Skeletal muscle satellite cell (primary cell): ENCODE data around the gene ADK.

Experiments
- H3K27me3 ChIP-seq: 2 replicates; pipeline ENCODE4 v1.7.0; 2013; ENCODE audit warnings: low read length; ENCODE audit not compliant: control insufficient read depth, insufficient read depth
- H3K36me3 ChIP-seq: 2 replicates; pipeline ENCODE4 v1.7.0; 2013; ENCODE audit warnings: mild to moderate bottlenecking, control low read depth, low read length; ENCODE audit not compliant: insufficient read depth
- H3K4me1 ChIP-seq: 2 replicates; pipeline ENCODE4 v1.7.0; 2013; ENCODE audit warnings: low read length; ENCODE audit not compliant: control insufficient read depth, insufficient read depth
- H3K4me2 ChIP-seq: 2 replicates; pipeline ENCODE4 v1.7.0; 2013; ENCODE audit warnings: mild to moderate bottlenecking, low read length
- H3K4me3 ChIP-seq: 2 replicates; pipeline ENCODE4 v1.7.0; 2013; ENCODE audit warnings: low read length
- H3K9ac ChIP-seq: 2 replicates; pipeline ENCODE4 v1.7.0; 2013; ENCODE audit warnings: mild to moderate bottlenecking, low read depth, low read length, moderate library complexity
- H3K9me3 ChIP-seq: replicated peaks from 2 replicates; pipeline ENCODE4 v1.7.0; 2013; ENCODE audit warnings: mild to moderate bottlenecking, control low read depth, low read length

ADK gene

DNA sequence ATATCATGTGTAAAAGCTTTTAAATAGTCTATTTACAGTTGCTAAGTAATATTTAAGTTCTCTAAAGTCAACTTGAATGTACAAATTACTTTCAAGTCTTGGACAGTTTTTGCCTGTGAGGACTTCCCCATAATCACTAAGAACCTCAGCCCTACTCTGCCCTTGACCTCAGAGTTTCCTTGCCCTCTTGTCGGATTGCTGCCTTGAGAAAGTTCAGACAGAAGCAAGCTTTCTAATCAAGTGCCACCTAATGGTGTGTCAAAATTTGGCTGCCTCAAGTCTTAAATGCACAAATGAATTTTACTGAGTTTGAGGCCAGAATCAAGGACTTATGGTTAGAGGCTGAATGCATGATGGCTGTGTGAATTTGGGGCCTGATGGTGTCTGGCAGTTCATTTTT lies 587.0 kb downstream of the ADK start:
- Histone ChIP-seq H3K4me2 (no peak overlapping the region), H3K4me1 (no peaks in the 10 kb centered on the region), H3K27me3 (no peaks in the 10 kb centered on the region), H3K36me3 (no peaks in the 10 kb centered on the region), H3K9me3 (no peaks in the 10 kb centered on the region), H3K9ac (no peak overlapping the region), H3K4me3 (no peak overlapping the region)

DNA sequence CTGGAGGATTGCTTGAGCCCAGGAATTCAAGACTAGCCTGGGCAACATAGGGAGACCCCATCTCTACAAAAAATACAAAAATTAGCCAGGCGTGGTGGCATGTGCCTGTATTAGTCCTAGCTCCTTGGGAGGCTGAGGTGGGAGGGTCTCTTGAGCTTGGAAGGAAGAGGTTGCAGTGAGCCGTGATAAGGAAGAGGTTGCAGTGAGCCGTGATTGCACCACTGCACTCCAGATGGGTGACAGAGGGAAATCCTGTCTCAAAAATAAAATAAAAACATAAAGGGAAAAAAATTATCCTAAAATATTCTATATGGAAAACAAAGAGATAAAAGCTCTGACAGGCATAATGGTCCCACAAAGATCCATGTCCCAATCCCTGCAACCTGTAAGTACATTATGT lies 587.5 kb downstream of the ADK start:
- Histone ChIP-seq H3K4me3 (no peak overlapping the region), H3K9me3 (no peaks in the 10 kb centered on the region), H3K4me1 (no peaks in the 10 kb centered on the region), H3K9ac (no peak overlapping the region), H3K27me3 (no peaks in the 10 kb centered on the region), H3K4me2 (no peak overlapping the region), H3K36me3 (no peaks in the 10 kb centered on the region)

DNA sequence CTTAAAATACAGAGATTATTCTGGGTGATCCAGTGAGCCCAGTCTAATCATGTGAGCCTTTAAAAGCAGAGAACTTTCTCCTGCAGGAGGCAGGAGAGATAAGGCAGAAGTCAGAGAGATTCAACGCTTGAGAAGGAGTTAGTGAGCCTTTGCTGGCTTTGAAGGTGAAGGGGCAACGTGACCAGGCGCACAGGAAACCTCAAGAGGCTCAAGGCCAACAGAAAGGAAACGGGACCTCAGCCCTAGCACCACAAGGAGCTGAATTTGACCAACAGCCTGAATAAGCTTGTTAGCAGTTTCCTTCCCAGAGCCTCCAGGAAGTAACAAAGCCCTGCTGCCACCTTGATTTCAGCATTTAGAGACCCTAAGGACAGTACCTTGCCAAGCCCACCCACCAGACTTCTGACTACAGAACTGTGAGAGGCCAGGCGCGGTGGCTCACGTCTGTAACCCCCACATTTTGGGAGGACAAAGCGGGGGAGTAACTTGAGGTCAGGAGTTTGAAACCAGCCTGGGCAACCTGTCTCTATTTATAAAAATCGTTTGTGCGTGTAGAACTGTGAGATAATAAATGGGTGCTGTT lies 588.1 kb downstream of the ADK start:
- Histone ChIP-seq H3K36me3 (no peaks in the 10 kb centered on the region), H3K4me1 (no peaks in the 10 kb centered on the region), H3K4me3 (no peak overlapping the region), H3K4me2 (no peak overlapping the region), H3K27me3 (no peaks in the 10 kb centered on the region), H3K9me3 (no peaks in the 10 kb centered on the region), H3K9ac (no peak overlapping the region)

DNA sequence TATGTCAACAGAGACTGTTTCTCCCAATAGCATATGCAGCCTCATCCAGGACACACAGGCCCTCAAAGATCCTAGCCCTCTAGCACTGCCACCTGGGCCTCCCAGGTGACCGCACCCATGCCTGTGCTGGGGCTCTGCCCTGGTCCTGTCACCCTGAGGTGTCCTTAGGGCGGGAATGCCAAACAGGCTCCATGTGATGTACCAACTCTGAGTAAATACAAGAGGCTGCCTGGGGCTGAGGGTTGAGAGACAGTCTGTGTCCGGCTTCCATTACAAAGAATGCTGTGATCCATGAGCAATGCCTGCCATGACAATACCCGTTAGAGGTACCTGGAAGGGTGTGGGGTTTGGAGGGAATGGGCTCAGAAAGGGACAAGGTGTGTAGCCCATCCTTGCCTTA lies 592.4 kb downstream of the ADK start:
- Histone ChIP-seq H3K4me2 (no peak overlapping the region), H3K4me3 (no peak overlapping the region), H3K36me3 (no peaks in the 10 kb centered on the region), H3K9ac (no peak overlapping the region), H3K4me1 (no peaks in the 10 kb centered on the region), H3K27me3 (no peaks in the 10 kb centered on the region), H3K9me3 (no peaks in the 10 kb centered on the region)

DNA sequence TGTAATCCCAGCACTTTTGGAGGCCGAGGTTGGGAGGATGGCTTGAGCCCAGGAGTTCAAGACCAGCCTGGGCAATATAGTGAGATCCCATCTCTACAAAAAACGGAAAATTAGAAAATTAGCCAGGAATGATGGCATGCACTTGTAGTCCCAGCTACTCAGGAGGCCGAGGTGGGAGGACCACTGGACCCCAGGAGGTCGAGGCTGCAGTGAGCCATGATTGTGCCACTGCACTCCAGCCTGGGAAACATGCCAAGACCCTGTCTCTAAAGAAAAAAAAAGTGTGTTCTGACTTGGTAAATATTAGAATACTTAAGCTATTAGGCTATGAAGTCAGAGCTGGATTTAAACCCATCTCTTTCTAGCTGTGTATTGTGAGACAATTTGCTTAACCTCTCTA lies 594.4 kb downstream of the ADK start:
- Histone ChIP-seq H3K9me3 (no peaks in the 10 kb centered on the region), H3K9ac (no peak overlapping the region), H3K4me3 (no peak overlapping the region), H3K4me2 (no peak overlapping the region), H3K27me3 (no peaks in the 10 kb centered on the region), H3K36me3 (no peaks in the 10 kb centered on the region), H3K4me1 (no peaks in the 10 kb centered on the region)

DNA sequence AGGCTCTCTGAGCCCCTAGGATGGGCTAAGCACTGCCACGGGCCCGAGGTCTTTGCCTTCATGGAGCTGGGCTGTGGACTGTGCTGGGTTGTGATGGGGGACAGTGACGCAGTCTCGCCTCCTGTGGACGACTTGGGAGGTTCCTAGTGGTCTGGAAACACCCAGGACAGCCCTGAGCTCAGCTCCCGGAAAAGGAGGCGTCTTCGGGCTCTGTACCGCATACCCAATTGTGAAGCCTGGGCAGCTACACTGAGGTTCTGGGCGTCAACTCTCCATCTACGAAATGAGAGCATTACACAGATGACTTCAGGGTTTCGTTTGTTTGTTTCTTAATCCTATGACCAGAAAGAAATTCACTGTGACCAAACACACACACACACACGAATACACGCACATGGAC lies 595.8 kb downstream of the ADK start:
- no peak overlapping the region for H3K9ac ChIP-seq

DNA sequence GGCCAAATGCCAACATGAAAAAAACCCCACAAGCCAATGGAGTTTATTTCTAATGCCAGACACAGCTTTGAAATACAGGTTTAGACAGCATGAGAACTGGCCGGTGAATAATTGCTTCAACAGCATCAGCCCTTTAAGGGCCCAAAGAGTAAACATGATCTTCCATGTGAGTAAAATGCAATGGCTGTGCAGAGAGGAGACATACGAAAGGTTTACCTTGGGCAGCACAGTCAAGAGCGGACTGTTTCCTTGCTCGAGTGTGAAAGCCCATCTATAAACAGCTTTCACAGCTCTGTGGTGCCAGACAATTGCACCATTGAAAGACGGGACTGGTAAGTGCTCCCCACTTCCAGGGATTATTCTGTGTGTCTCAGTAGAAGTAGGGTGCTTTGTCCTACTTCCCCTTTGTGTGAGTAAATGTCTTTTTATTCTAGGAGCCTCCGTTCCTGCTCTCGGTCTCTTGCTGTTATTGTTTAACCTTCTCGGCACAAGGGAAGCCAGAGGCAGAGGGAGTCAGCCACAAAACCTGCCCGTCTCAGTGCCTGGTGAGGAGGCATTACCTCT lies 597.5 kb downstream of the ADK start:
- H3K9me3 ChIP-seq: no peaks in the 10 kb centered on the region
- H3K36me3 ChIP-seq: no peaks in the 10 kb centered on the region
- no peak overlapping the region for H3K4me3 ChIP-seq
- H3K27me3 ChIP-seq: no peaks in the 10 kb centered on the region
- no peak overlapping the region for H3K9ac ChIP-seq
- H3K4me2 ChIP-seq: no peak overlapping the region
- H3K4me1 ChIP-seq: no peaks in the 10 kb centered on the region

More for the DNA sequence above, 595.8 kb downstream of the ADK start:
- H3K4me2 ChIP-seq: no peak overlapping the region
- no peak overlapping the region for H3K4me3 ChIP-seq
- no peaks in the 10 kb centered on the region for H3K9me3 ChIP-seq
- H3K36me3 ChIP-seq: no peaks in the 10 kb centered on the region
- no peaks in the 10 kb centered on the region for H3K27me3 ChIP-seq
- H3K4me1 ChIP-seq: no peaks in the 10 kb centered on the region

DNA sequence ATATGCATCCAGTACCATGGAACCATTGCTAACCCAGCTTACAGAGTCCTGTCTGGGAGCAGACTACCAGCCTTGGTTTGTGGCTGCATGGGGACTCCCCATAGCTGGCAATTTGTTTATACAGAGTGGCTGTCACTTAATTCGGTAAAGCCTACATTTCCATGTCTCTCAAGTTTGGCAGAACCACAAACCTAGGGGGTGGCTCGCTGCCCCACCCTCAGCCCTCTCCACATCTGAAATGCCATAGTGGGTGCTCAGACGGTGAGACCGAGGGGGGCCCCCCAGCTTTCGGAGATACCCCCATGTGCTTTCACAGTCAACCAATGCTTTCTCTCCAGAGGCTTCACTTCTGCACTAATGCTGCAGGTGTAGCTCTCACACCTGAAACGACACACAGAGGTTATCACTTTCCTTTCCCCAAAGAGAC lies 599.8 kb downstream of the ADK start:
- Histone ChIP-seq H3K4me1 (no peaks in the 10 kb centered on the region), H3K4me2 (no peak overlapping the region), H3K9me3 (no peaks in the 10 kb centered on the region), H3K36me3 (no peaks in the 10 kb centered on the region), H3K9ac (no peak overlapping the region), H3K27me3 (no peaks in the 10 kb centered on the region), H3K4me3 (no peak overlapping the region)

DNA sequence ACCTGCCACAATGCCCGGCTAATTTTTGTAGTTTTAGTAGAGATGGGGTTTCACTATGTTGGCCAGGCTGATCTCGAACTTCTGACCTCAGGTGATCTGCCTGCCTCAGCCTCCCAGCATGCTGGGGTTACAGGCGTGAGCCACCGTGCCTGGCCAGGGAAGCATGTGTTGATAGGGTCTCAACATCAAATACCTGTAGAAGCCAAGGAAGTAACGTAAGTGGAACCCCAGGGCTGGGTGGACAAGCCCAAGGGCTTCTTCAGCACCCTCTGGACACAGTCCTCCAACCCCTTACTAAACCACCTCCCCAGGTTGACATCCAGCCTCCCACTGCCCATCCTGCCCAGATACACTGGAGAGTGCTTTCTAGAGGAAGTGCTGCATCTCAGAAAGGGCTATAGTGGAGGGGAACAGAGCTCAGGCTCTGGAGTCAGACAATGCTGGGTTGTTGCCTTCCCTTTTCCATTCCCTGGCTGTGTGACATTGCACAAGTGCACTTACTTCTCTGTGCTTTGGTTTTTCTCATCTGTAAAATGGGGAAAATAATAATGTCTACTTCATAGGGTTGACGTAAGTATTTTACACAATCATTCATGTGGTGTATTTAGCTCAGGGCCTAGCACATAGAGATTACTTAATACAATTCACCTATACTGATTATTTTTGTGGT lies 601.5 kb downstream of the ADK start:
- H3K9me3 ChIP-seq: no peaks in the 10 kb centered on the region
- H3K4me3 ChIP-seq: no peak overlapping the region
- H3K9ac ChIP-seq: no peak overlapping the region
- H3K27me3 ChIP-seq: no peaks in the 10 kb centered on the region
- no peaks in the 10 kb centered on the region for H3K36me3 ChIP-seq
- H3K4me1 ChIP-seq: no peaks in the 10 kb centered on the region
- no peak overlapping the region for H3K4me2 ChIP-seq

DNA sequence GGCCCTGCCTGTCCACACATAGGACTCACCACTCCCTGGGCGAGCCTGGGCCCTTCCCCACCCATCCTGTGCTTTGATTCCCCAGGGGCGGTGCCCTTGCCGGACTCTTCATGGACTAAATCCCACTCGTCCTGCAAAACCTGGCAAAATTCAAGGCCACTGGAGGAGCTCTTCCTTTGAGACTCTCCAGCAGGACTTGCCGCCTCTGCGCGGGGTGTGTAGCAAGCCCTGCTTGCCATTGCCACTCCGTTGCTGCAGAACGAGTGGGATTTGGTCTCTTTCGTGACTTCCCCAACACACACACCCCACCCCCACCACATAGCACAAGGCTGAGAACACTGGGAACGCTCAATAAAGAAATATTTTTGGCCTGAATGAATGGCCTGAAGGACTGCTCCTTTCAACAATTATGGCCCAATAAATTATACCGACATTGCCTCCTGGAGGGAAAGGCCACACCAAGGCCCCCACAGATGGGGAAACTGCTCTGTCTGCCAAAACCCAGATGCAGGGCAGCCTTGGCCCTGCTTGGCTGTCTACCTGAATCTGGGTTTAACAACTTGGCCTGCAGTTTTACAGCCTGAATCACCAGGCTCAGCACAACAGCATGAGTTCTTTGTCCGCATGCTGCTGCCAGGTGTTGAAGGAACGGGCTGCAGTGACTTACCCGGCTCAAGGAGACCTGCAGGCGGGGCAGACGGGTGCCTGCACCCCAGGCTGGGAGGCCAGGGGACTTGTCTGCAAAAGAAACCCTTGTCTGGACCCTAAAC lies 602.6 kb downstream of the ADK start:
- Histone ChIP-seq H3K4me2 (no peak overlapping the region), H3K36me3 (no peaks in the 10 kb centered on the region), H3K27me3 (no peaks in the 10 kb centered on the region), H3K4me1 (no peaks in the 10 kb centered on the region), H3K9me3 (no peaks in the 10 kb centered on the region), H3K4me3 (no peak overlapping the region), H3K9ac (no peak overlapping the region)

DNA sequence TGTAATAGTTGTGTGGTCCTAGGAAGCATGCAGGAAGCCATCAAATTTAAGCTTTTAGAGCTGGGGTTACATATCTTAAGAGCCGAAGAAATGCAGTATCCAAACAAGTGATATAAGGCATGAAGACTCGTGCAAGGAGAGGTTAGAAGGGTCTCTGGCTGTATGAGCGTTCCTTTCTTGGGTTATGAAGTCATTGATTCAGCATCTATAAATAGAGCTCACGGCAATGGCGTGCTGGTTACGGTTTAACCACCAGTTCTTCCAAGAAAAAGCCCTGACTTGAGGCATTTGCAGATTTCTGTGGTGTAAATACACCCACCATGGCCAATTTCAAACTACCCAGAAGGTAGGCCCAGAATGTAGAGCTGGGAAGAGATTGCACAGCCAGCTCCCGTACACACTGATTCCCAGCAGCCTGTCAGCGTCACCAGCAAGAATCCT lies 603.4 kb downstream of the ADK start:
- Histone ChIP-seq H3K4me1 (no peaks in the 10 kb centered on the region), H3K4me3 (no peak overlapping the region), H3K4me2 (no peak overlapping the region)

More for the DNA sequence above, 603.4 kb downstream of the ADK start:
- H3K9me3 ChIP-seq: no peaks in the 10 kb centered on the region
- H3K36me3 ChIP-seq: no peaks in the 10 kb centered on the region
- no peaks in the 10 kb centered on the region for H3K27me3 ChIP-seq
- H3K9ac ChIP-seq: no peak overlapping the region
